ENCODE measurements around the gene RBP3. TPM values are rescaled to one million over a fixed set of nuclear protein-coding genes. Genes with fewer than 3 reads are reported as not detected.

The RBP3 gene
- total RNA-seq, 1 donor from 2014 or later = not detected

DNA sequence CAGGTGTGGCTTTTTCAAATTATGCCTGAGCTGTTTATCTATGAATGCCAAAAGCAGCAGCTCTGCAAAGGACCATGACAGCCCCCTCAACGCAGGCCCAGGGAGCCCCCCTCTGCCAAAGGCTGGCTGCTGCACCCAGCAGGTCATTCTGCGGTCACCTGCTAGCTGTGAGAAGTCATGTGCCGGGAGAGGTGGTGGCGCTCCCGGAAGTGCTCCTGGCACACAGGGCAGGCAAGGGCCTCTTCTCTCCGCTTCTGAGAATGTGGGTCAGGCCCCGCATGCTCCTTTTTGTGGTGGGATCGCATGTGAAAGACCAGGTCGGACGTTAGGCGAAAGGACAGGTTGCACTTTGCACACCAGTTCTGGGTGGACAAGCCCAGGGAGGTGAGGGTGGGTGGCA lies 19.5 kb downstream of the RBP3 start:
- no peak for TF ChIP-seq EZH2phosphoT487 (IDR thresholded peaks at IDR 0.05)
- TF ChIP-seq EZH2 (IDR thresholded peaks at IDR 0.05) = no peak
- no peak for TF ChIP-seq CTCF (IDR thresholded peaks at IDR 0.05)
- no peak overlapping the region for H2AFZ ChIP-seq (replicated peaks)
- Mint-ChIP-seq H3K27ac (no peak overlapping the region), H3K4me1 (peaks cover 5% of the 10 kb centered on the region), H3K36me3 (no peaks in the 10 kb centered on the region), H3K4me3 (no peak overlapping the region), H3K9me3 (peaks cover 2% of the 10 kb centered on the region), H3K27me3 (ENCODE audit: insufficient read depth, low read depth) (peaks cover 4% of the 10 kb centered on the region)
- H3K4me3 ChIP-seq = no peak overlapping the region
- no peaks in the 10 kb centered on the region for H3F3A ChIP-seq (ENCODE audit: low read depth)
- H3K36me3 ChIP-seq = no peaks in the 10 kb centered on the region
- no peaks in the 10 kb centered on the region for H3K79me2 ChIP-seq (ENCODE audit: low read depth)
- H3K9ac ChIP-seq = no peak overlapping the region
- H3K4me2 ChIP-seq = no peak overlapping the region
- no peak for DNase-seq (ENCODE audit: low spot score)
- no peak overlapping the region for H3K27ac ChIP-seq
- no peaks in the 10 kb centered on the region for H3K9me3 ChIP-seq (ENCODE audit: low read depth)
- H4K20me1 ChIP-seq (ENCODE audit: low read depth) = no peaks in the 10 kb centered on the region
- H3K27me3 ChIP-seq = no peaks in the 10 kb centered on the region
- H3K4me1 ChIP-seq = no peaks in the 10 kb centered on the region

- no peak for DNase-seq (ENCODE audit: low spot score)
- Histone ChIP-seq H3K27ac (no peak overlapping the region), H4K20me1 (ENCODE audit: low read depth) (no peaks in the 10 kb centered on the region), H3K27me3 (no peaks in the 10 kb centered on the region), H3K36me3 (no peaks in the 10 kb centered on the region), H3K4me3 (no peak overlapping the region), H3K4me1 (no peaks in the 10 kb centered on the region), H2AFZ (replicated peaks) (no peak overlapping the region), H3K79me2 (ENCODE audit: low read depth) (no peaks in the 10 kb centered on the region), H3K4me2 (no peak overlapping the region), H3K9ac (no peak overlapping the region), H3F3A (ENCODE audit: low read depth) (no peaks in the 10 kb centered on the region), H3K9me3 (ENCODE audit: low read depth) (no peaks in the 10 kb centered on the region)
- no peaks in the 10 kb centered on the region for H3K36me3 Mint-ChIP-seq
- H3K27ac Mint-ChIP-seq = no peak overlapping the region
- H3K27me3 Mint-ChIP-seq (ENCODE audit: insufficient read depth, low read depth) = peaks cover 4% of the 10 kb centered on the region
- H3K4me1 Mint-ChIP-seq = peaks cover 5% of the 10 kb centered on the region
- peaks cover 2% of the 10 kb centered on the region for H3K9me3 Mint-ChIP-seq
- TF ChIP-seq EZH2phosphoT487 (IDR thresholded peaks at IDR 0.05) (no peak), EZH2 (IDR thresholded peaks at IDR 0.05) (no peak), CTCF (IDR thresholded peaks at IDR 0.05) (no peak)
- H3K4me3 Mint-ChIP-seq = no peak overlapping the region
Observed at GRCh38 chr10:47368431-47369180, 20.4 kb downstream of the RBP3 start.

DNA sequence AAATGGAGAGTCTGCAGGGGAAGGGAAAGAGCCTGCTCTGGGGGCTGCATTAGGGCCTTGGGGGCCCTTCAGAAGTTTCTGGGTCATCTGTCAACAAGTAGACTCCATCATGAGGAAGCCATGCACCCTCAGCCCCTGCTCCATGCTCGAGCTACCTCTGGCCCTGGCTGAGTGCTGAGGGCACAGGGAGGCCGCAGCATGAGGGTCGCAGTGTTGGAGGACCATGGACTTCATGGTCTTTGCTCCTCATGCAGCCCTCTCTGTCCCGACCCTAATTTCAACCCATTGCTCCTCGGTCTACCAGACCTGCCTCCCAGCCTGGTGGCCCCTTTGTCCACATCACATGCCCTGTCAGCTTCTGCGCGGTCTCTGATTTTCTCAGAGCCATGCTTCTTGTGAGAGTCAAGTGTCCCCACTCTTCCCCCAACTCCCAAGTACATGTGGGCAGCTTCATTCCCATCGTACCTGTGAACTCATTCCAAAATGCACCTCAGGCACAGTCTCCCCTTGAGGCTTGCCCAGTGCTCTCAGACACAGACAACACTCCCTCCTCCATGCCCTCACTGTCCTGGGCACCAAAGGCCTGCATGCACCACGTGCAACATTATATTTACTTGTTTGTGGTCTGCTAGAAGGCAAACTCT lies 21.2 kb downstream of the RBP3 start:
- Mint-ChIP-seq H3K27ac (no peak overlapping the region), H3K4me3 (no peak overlapping the region), H3K4me1 (peaks cover 5% of the 10 kb centered on the region), H3K9me3 (peaks cover 2% of the 10 kb centered on the region), H3K36me3 (no peaks in the 10 kb centered on the region), H3K27me3 (ENCODE audit: insufficient read depth, low read depth) (peaks cover 4% of the 10 kb centered on the region)
- H3K9me3 ChIP-seq (ENCODE audit: low read depth) = no peaks in the 10 kb centered on the region
- H2AFZ ChIP-seq (replicated peaks) = no peak overlapping the region
- DNase-seq (ENCODE audit: low spot score) = no peak
- no peaks in the 10 kb centered on the region for H4K20me1 ChIP-seq (ENCODE audit: low read depth)
- no peaks in the 10 kb centered on the region for H3K36me3 ChIP-seq
- H3K4me1 ChIP-seq = no peaks in the 10 kb centered on the region
- H3K79me2 ChIP-seq (ENCODE audit: low read depth) = no peaks in the 10 kb centered on the region
- H3K4me2 ChIP-seq = no peak overlapping the region
- no peak for TF ChIP-seq EZH2 (IDR thresholded peaks at IDR 0.05)
- TF ChIP-seq CTCF (IDR thresholded peaks at IDR 0.05) = no peak
- no peak for TF ChIP-seq EZH2phosphoT487 (IDR thresholded peaks at IDR 0.05)
- H3K27me3 ChIP-seq = no peaks in the 10 kb centered on the region
- H3K9ac ChIP-seq = no peak overlapping the region
- no peak overlapping the region for H3K27ac ChIP-seq
- no peaks in the 10 kb centered on the region for H3F3A ChIP-seq (ENCODE audit: low read depth)
- H3K4me3 ChIP-seq = no peak overlapping the region
